Panc1 (cell line): ENCODE measurements around the gene TUBG1. TPM values are rescaled to one million over a fixed set of nuclear protein-coding genes. Genes with fewer than 3 reads are reported as not detected.

Experiments used
- ATAC-seq: fragments of 200-7000 bp; cut with Tn5 transposase; 2 replicates; pipeline ENCODE4 v1.9.1; 2020; ENCODE audit warnings: mild to moderate bottlenecking, moderate library complexity
- BruUV-seq: library from RNA; stranded (reverse); fragments of 400-500 nt; replicated peaks from 2 replicates; lab custom pipeline; 2021; lab: Mats Ljungman, UMichigan
- CTCF ChIA-PET: fragments of 300-600 bp; sonication (Branson Sonifier 250); formaldehyde crosslinking; loops from one replicate; lab custom pipeline; 2022; ENCODE audit warnings: antibody characterized with exemption; lab: Charles Lee
- POLR2A ChIA-PET: fragments of 300-600 bp; sonication (Branson Sonifier 250); formaldehyde crosslinking; loops from one replicate; lab custom pipeline; 2022; ENCODE audit warnings: antibody characterized with exemption; lab: Charles Lee
- DNase-seq: peaks from one replicate; pipeline ENCODE4 v3.0.0-alpha.2; 2010; ENCODE audit warnings: low read depth, low spot score
- H3K27ac ChIP-seq: 2 replicates; pipeline ENCODE4 v1.5.1; 2011; ENCODE audit warnings: mild to moderate bottlenecking, low read length, inconsistent platforms
- H3K27me3 ChIP-seq: fragments of 200-500 bp; sonication (Bioruptor generic); 2 replicates; pipeline ENCODE4 v1.6.0; 2014; ENCODE audit warnings: low read length, inconsistent platforms; ENCODE audit not compliant: control insufficient read depth, insufficient read depth
- H3K36me3 ChIP-seq: fragments of 200-500 bp; sonication (Bioruptor generic); 2 replicates; pipeline ENCODE4 v1.5.1; 2014; ENCODE audit warnings: inconsistent platforms, mild to moderate bottlenecking, low read length, moderate library complexity; ENCODE audit not compliant: control insufficient read depth, insufficient read depth
- H3K4me1 ChIP-seq: 2 replicates; pipeline ENCODE4 v1.5.1; 2011; ENCODE audit warnings: inconsistent platforms, mild to moderate bottlenecking, low read length, moderate library complexity; ENCODE audit not compliant: control insufficient read depth, insufficient read depth
- H3K4me3 ChIP-seq, 2 experiments: 2 replicates each; pipeline ENCODE4 v1.5.1; 2011 to 2012; ENCODE audit warnings: low read depth in 2 of 2, low read length in 2 of 2, mild to moderate bottlenecking in 2 of 2, inconsistent platforms in 1 of 2, moderate library complexity in 1 of 2
- H3K9me3 ChIP-seq: fragments of 200-500 bp; sonication (Bioruptor generic); 2 replicates; pipeline ENCODE4 v1.5.1; 2014; ENCODE audit warnings: low read depth, mild to moderate bottlenecking, inconsistent platforms, low read length, moderate library complexity; ENCODE audit not compliant: control insufficient read depth, insufficient read depth
- POLR2AphosphoS5 ChIP-seq: IDR thresholded peaks from 2 replicates; pipeline ENCODE4 v1.6.1; 2012; ENCODE audit warnings: mild to moderate bottlenecking, low read depth, low read length, moderate library complexity
- REST ChIP-seq, 2 experiments: IDR thresholded peaks; 2 replicates each; pipeline ENCODE4 v1.6.1; 2011 to 2012; ENCODE audit warnings: low read depth in 2 of 2, control low read depth in 1 of 2, low read length in 1 of 2, mild to moderate bottlenecking in 1 of 2, moderate library complexity in 1 of 2; ENCODE audit not compliant: insufficient read depth in 1 of 2
- SIN3A ChIP-seq: IDR thresholded peaks from 2 replicates; pipeline ENCODE4 v1.6.1; 2012; ENCODE audit warnings: low read depth, mild to moderate bottlenecking, low read length, moderate library complexity, borderline replicate concordance; ENCODE audit not compliant: insufficient read depth
- TCF7L2 ChIP-seq: IDR thresholded peaks from 2 replicates; pipeline ENCODE4 v1.6.1; 2011; ENCODE audit warnings: mild to moderate bottlenecking, low read depth, low read length, inconsistent platforms
- in situ Hi-C: cut with HindIII; loops from 2 replicates; pipeline ENCODE4 v1.10.0; 2016; ENCODE audit warnings: low sequenced_read_pairs, low pct_unique_long_range_greater_than_20kb
- intact Hi-C: fragments of 100-400 bp; cut with micrococcal nuclease; formaldehyde crosslinking; loops from one replicate; pipeline ENCODE4 v1.10.0; 2022; ENCODE audit not compliant: unreplicated experiment
- total RNA-seq: library from RNA; stranded (reverse); gene quantifications from one replicate; pipeline ENCODE4 v1.2.1, GENCODE V29; 2021; ENCODE audit not compliant: unreplicated experiment
- TF ChIP-seq, protein P1 (sequence below): fragments of 450-650 bp; IDR thresholded peaks from 2 replicates; pipeline ENCODE4 v1.5.1; 2017; ENCODE audit warnings: mild to moderate bottlenecking

TUBG1 gene
- total RNA-seq, 1 experiment from 2014 or later = 99.8 TPM

GRCh38 chr17:42565523-42566214, 43.8 kb upstream of the TUBG1 start:
- TF ChIP-seq TCF7L2 (no peak), POLR2AphosphoS5 (no peak), REST (IDR thresholded peaks at IDR 0.05; ENCODE audit: insufficient read depth in 1 of 2, low read depth in 2 of 2, low read length in 1 of 2) (no peak), SIN3A (no peak)
- TF ChIP-seq, protein P1, sequence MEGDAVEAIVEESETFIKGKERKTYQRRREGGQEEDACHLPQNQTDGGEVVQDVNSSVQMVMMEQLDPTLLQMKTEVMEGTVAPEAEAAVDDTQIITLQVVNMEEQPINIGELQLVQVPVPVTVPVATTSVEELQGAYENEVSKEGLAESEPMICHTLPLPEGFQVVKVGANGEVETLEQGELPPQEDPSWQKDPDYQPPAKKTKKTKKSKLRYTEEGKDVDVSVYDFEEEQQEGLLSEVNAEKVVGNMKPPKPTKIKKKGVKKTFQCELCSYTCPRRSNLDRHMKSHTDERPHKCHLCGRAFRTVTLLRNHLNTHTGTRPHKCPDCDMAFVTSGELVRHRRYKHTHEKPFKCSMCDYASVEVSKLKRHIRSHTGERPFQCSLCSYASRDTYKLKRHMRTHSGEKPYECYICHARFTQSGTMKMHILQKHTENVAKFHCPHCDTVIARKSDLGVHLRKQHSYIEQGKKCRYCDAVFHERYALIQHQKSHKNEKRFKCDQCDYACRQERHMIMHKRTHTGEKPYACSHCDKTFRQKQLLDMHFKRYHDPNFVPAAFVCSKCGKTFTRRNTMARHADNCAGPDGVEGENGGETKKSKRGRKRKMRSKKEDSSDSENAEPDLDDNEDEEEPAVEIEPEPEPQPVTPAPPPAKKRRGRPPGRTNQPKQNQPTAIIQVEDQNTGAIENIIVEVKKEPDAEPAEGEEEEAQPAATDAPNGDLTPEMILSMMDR = no peak
- Histone ChIP-seq H3K9me3 (no peaks in the 10 kb centered on the region), H3K4me3 (no peak overlapping the region), H3K4me1 (peaks cover 28% of the 10 kb centered on the region), H3K36me3 (peaks cover 7% of the 10 kb centered on the region), H3K27me3 (no peaks in the 10 kb centered on the region), H3K27ac (peak overlapping the region; percentile 81)
- no TSS peak for BruUV-seq
- intact Hi-C loops (no loop called here), in situ Hi-C loops (no loop called here)
- no peak for ATAC-seq
- CTCF ChIA-PET = interaction anchor here (0.7 kb wide), 1 partner anchor 17 kb away, joined by 3 read pairs; no protein-coding TSS in a partner anchor
- POLR2A ChIA-PET = interaction anchor here (0.7 kb wide), 1 partner anchor 12 kb away, joined by 3 read pairs; the partner anchor contains the start of gene PSMC3IP
- no peak for DNase-seq

GRCh38 chr17:42566215-42566882, 43.1 kb upstream of the TUBG1 start:
- intact Hi-C loops = no loop called here
- peak; percentile 24 for ATAC-seq
- ChIA-PET POLR2A (no interaction called here), CTCF (no interaction called here)
- Histone ChIP-seq H3K4me3 (peak overlapping the region; percentile 20 to 72; a peak in 3 of 4 replicates), H3K9me3 (no peaks in the 10 kb centered on the region), H3K36me3 (peaks cover 7% of the 10 kb centered on the region), H3K27me3 (no peaks in the 10 kb centered on the region), H3K27ac (peak overlapping the region; percentile 81), H3K4me1 (peaks cover 29% of the 10 kb centered on the region)
- no peak for DNase-seq
- TF ChIP-seq SIN3A (no peak), TCF7L2 (no peak), POLR2AphosphoS5 (no peak), REST (IDR thresholded peaks at IDR 0.05; ENCODE audit: insufficient read depth in 1 of 2, low read depth in 2 of 2, low read length in 1 of 2) (no peak)
- TF ChIP-seq, protein P1 = no peak
- BruUV-seq = no TSS peak
- in situ Hi-C loops = no loop called here
